GM12878 (cell line): ENCODE results near the gene CCDC47. TPM values are rescaled to one million over a fixed set of nuclear protein-coding genes. Genes with fewer than 3 reads are reported as not detected.
A peak's percentile ranks its signal among the peaks of the same experiment; 100 is the strongest.

ENCODE experiments used
- CBX3 ChIP-seq: fragments of 200-600 bp; sonication (generic); IDR thresholded peaks from 2 replicates; pipeline ENCODE4 v1.6.1; 2016; ENCODE audit warnings: low read depth, borderline replicate concordance
- CBX5 ChIP-seq: sonication (generic); IDR thresholded peaks from 2 replicates; pipeline ENCODE4 v1.6.1; 2016; ENCODE audit warnings: low read depth, moderate library complexity, mild to moderate bottlenecking, inconsistent platforms
- CHD1 ChIP-seq: IDR thresholded peaks from 2 replicates; pipeline ENCODE4 v1.6.1; 2012; ENCODE audit warnings: low read depth, low read length, improper control_type of control experiment
- CHD4 ChIP-seq: fragments of 200-600 bp; sonication (generic); IDR thresholded peaks from 2 replicates; pipeline ENCODE4 v1.6.1; 2016; ENCODE audit warnings: mild to moderate bottlenecking
- IKZF1 ChIP-seq: fragments of 450-650 bp; conservative IDR thresholded peaks from 2 replicates; pipeline ENCODE4 v1.6.1; 2017; ENCODE audit warnings: antibody characterized with exemption, mild to moderate bottlenecking
- MTA2 ChIP-seq: fragments of 450-650 bp; IDR thresholded peaks from 2 replicates; pipeline ENCODE4 v1.6.1; 2016; ENCODE audit warnings: low read depth, mild to moderate bottlenecking, moderate library complexity
- NR2C1 ChIP-seq: fragments of 450-650 bp; IDR thresholded peaks from 2 replicates; pipeline ENCODE4 v1.6.1; 2017; ENCODE audit warnings: antibody characterized with exemption, mild to moderate bottlenecking, moderate library complexity
- STAT1 ChIP-seq: fragments of 450-650 bp; conservative IDR thresholded peaks from 2 replicates; pipeline ENCODE4 v1.6.1; 2014; ENCODE audit warnings: antibody characterized with exemption, mild to moderate bottlenecking
- polyA plus RNA-seq, 11 experiments: library from polyadenylated mRNA; depleted of rRNA in 4 of 11; unstranded in 6 of 11; stranded (reverse) in 5 of 11; fragments of >200 nt; fragmentation: Nextera tagmentation in 4 of 11; fragmentation: Illumina TruSeq in 1 of 11; extraction: Ambion mirVana in 4 of 11; extraction: Trizol in 1 of 11; gene quantifications; 1 replicate in 1 of 11; 2 replicates in 10 of 11; pipeline versions ENCODE4 v1.2.1 to v1.2.3, GENCODE V29; 2011 to 2016; ENCODE audit warnings: inconsistent platforms in 2 of 11, missing spikeins in 2 of 11, low read depth in 1 of 11
- total RNA-seq, 4 experiments: library from RNA; depleted of rRNA in 3 of 4; stranded (reverse); fragments of >200 nt in 3 of 4; fragmentation: Illumina TruSeq in 1 of 4; extraction: Trizol in 1 of 4; gene quantifications; 2 replicates each; pipeline versions ENCODE4 v1.2.1 to v1.2.3, GENCODE V29; 2013 to 2021
- TF ChIP-seq, protein P1 (sequence below): fragments of 450-650 bp; IDR thresholded peaks from 2 replicates; pipeline ENCODE4 v1.6.1; 2018; ENCODE audit warnings: mild to moderate bottlenecking, low read depth, moderate library complexity; ENCODE audit not compliant: partially characterized antibody
- TF ChIP-seq, protein P2 (sequence below): IDR thresholded peaks from 2 replicates; pipeline ENCODE4 v1.6.1; 2011; ENCODE audit warnings: low read depth, mild to moderate bottlenecking, low read length, moderate library complexity, borderline replicate concordance; ENCODE audit errors: extremely low read depth
- TF ChIP-seq, protein P3 (sequence below): IDR thresholded peaks from 2 replicates; pipeline ENCODE4 v1.6.1; 2011; ENCODE audit warnings: low read depth, low read length, improper control_type of control experiment, borderline replicate concordance

CCDC47 gene
- total and polyA plus RNA-seq, 10 of the 15 experiments (the other 5 are each of a cell fraction or from before 2014, with no cell fraction given) = 13.6 to 81.4 (median 58.9) TPM

DNA sequence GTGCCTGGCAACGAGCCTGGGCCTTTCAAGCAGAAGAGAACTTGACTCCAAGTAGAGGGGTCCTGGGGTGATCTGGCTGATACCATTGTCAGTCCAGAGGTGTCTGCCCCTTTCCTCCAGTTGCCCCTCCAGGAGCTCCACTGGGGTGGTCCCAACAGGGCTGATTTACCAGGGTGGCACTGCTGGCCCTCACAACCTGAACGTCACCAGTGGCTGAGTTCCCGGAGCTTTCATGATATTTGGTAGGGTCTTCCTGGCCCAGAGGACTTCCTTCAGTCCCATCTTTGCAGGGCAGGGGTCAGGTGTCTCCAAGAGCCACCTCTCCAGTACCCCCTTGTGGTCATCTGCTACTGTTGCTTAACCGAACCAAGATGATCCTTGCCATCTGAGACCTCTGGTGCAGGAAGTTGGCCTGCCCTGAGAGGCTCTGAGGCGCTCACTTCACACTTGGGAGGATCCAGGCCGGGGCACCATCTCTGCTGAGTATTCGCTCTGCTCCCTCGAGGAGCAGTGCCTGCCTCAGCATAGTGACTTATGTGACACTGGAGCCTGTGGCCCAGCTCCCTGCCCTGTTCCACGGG is 76.9 kb downstream of the CCDC47 start (continued):
- TF ChIP-seq CBX5 (no peak), STAT1 (no peak), MTA2 (no peak), NR2C1 (no peak), CHD4 (no peak), CBX3 (no peak), CHD1 (no peak), IKZF1 (0 out of 2 replicates have a peak, but pooled peaks have one; percentile 20)
- TF ChIP-seq, protein P1, sequence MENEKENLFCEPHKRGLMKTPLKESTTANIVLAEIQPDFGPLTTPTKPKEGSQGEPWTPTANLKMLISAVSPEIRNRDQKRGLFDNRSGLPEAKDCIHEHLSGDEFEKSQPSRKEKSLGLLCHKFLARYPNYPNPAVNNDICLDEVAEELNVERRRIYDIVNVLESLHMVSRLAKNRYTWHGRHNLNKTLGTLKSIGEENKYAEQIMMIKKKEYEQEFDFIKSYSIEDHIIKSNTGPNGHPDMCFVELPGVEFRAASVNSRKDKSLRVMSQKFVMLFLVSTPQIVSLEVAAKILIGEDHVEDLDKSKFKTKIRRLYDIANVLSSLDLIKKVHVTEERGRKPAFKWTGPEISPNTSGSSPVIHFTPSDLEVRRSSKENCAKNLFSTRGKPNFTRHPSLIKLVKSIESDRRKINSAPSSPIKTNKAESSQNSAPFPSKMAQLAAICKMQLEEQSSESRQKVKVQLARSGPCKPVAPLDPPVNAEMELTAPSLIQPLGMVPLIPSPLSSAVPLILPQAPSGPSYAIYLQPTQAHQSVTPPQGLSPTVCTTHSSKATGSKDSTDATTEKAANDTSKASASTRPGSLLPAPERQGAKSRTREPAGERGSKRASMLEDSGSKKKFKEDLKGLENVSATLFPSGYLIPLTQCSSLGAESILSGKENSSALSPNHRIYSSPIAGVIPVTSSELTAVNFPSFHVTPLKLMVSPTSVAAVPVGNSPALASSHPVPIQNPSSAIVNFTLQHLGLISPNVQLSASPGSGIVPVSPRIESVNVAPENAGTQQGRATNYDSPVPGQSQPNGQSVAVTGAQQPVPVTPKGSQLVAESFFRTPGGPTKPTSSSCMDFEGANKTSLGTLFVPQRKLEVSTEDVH = no peak
- TF ChIP-seq, protein P2, sequence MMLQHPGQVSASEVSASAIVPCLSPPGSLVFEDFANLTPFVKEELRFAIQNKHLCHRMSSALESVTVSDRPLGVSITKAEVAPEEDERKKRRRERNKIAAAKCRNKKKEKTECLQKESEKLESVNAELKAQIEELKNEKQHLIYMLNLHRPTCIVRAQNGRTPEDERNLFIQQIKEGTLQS = no peak
- TF ChIP-seq, protein P3, sequence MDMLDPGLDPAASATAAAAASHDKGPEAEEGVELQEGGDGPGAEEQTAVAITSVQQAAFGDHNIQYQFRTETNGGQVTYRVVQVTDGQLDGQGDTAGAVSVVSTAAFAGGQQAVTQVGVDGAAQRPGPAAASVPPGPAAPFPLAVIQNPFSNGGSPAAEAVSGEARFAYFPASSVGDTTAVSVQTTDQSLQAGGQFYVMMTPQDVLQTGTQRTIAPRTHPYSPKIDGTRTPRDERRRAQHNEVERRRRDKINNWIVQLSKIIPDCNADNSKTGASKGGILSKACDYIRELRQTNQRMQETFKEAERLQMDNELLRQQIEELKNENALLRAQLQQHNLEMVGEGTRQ = no peak
- TF ChIP-seq, all 136 proteins: peak for 12
